Measurements from ENCODE around the gene STOX1.

- TF ChIP-seq CTCF (IDR thresholded peaks at IDR 0.05), result no peak
- TF ChIP-seq POLR2A (IDR thresholded peaks at IDR 0.05), result no peak
Measured at GRCh38 chr10:68795886-68796532, 31.3 kb upstream of the STOX1 start.

Data from ovary (tissue), 3 donors.